SK-N-SH (cell line): Measurements from ENCODE around the gene TEAD1.

Source experiments
- EZH2phosphoT487 ChIP-seq: fragments of 200-600 bp; sonication (generic); IDR thresholded peaks from 2 replicates; pipeline ENCODE4 v1.6.1; 2017; ENCODE audit warnings: low read depth, mixed run types, mild to moderate bottlenecking, antibody characterized with exemption, moderate library complexity, borderline replicate concordance
- GABPA ChIP-seq: IDR thresholded peaks from 2 replicates; pipeline ENCODE4 v1.4.0; 2012; ENCODE audit warnings: low read depth, mild to moderate bottlenecking
- JUND ChIP-seq: IDR thresholded peaks from 2 replicates; pipeline ENCODE4 v1.4.0; 2012
- MEF2A ChIP-seq: IDR thresholded peaks from 2 replicates; pipeline ENCODE4 v1.4.0; 2012; ENCODE audit warnings: low read depth, borderline replicate concordance
- RAD21 ChIP-seq: IDR thresholded peaks from 2 replicates; pipeline ENCODE4 v1.6.1; 2012; ENCODE audit warnings: mild to moderate bottlenecking, low read length
- RCOR1 ChIP-seq: fragments of 150-350 bp; IDR thresholded peaks from 2 replicates; pipeline ENCODE4 v1.6.1; 2017; ENCODE audit warnings: antibody characterized with exemption, low read length
- RXRA ChIP-seq: IDR thresholded peaks from 2 replicates; pipeline ENCODE4 v1.4.0; 2012; ENCODE audit warnings: low read depth, mild to moderate bottlenecking, borderline replicate concordance
- SIN3A ChIP-seq: IDR thresholded peaks from 2 replicates; pipeline ENCODE4 v1.6.1; 2012; ENCODE audit warnings: low read depth, mild to moderate bottlenecking, low read length, moderate library complexity, borderline replicate concordance
- SMC3 ChIP-seq: IDR thresholded peaks from 2 replicates; pipeline ENCODE4 v1.6.1; 2012; ENCODE audit warnings: low read depth, low read length, improper control_type of control experiment
- TF ChIP-seq, protein P1 (sequence below): fragments of 200-600 bp; sonication (generic); IDR thresholded peaks from 2 replicates; pipeline ENCODE4 v1.6.1; 2017; ENCODE audit warnings: antibody characterized with exemption, mild to moderate bottlenecking, moderate library complexity
- TF ChIP-seq, protein P2 (sequence below): IDR thresholded peaks from 2 replicates; pipeline ENCODE4 v1.4.0; 2012; ENCODE audit warnings: low read depth, borderline replicate concordance

DNA sequence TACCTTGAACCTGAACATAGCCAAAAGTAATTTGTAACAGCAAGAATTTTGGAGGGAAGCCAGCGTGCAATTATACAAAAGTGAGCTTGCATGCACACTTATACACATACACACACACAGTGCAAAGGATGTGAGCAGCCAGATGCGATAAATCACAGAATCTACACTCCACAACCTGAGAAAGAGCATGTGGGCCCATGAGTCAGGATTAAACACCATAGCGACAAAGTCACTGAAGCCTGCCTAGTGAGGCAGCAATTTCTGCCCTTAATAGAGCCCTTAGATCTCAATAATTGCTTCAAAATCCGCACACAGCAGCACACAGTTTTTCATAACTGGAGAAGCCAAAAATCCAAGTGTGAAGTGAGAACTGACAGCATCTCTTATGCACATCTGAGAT, 42.6 kb upstream of the TEAD1 start:
- no peak for TF ChIP-seq EZH2phosphoT487
- TF ChIP-seq, protein P1, sequence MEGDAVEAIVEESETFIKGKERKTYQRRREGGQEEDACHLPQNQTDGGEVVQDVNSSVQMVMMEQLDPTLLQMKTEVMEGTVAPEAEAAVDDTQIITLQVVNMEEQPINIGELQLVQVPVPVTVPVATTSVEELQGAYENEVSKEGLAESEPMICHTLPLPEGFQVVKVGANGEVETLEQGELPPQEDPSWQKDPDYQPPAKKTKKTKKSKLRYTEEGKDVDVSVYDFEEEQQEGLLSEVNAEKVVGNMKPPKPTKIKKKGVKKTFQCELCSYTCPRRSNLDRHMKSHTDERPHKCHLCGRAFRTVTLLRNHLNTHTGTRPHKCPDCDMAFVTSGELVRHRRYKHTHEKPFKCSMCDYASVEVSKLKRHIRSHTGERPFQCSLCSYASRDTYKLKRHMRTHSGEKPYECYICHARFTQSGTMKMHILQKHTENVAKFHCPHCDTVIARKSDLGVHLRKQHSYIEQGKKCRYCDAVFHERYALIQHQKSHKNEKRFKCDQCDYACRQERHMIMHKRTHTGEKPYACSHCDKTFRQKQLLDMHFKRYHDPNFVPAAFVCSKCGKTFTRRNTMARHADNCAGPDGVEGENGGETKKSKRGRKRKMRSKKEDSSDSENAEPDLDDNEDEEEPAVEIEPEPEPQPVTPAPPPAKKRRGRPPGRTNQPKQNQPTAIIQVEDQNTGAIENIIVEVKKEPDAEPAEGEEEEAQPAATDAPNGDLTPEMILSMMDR: no peak
- TF ChIP-seq, protein P2, sequence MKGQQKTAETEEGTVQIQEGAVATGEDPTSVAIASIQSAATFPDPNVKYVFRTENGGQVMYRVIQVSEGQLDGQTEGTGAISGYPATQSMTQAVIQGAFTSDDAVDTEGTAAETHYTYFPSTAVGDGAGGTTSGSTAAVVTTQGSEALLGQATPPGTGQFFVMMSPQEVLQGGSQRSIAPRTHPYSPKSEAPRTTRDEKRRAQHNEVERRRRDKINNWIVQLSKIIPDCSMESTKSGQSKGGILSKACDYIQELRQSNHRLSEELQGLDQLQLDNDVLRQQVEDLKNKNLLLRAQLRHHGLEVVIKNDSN: no peak
- no peak for TF ChIP-seq GABPA
- no peak for TF ChIP-seq SMC3
- no peak for TF ChIP-seq MEF2A
- TF ChIP-seq RAD21: no peak
- TF ChIP-seq JUND: no peak
- TF ChIP-seq RXRA: no peak
- TF ChIP-seq SIN3A: no peak
- TF ChIP-seq RCOR1: no peak
